OCI-LY7 (cell line): ENCODE data around the gene LYPLA2. TPM values are rescaled to one million over a fixed set of nuclear protein-coding genes. Genes with fewer than 3 reads are reported as not detected.

ENCODE experiments used
- BruUV-seq: library from RNA; stranded (reverse); fragments of 400-500 nt; replicated peaks from 2 replicates; lab custom pipeline; 2021; lab: Mats Ljungman, UMichigan
- CTCF ChIA-PET: fragments of 300-600 bp; sonication (Branson Sonifier 250); formaldehyde crosslinking; loops from one replicate; lab custom pipeline; 2022; ENCODE audit warnings: antibody characterized with exemption; ENCODE audit not compliant: unreplicated experiment; lab: Charles Lee
- POLR2A ChIA-PET: fragments of 300-600 bp; sonication (Branson Sonifier 250); formaldehyde crosslinking; loops from one replicate; lab custom pipeline; 2022; ENCODE audit warnings: antibody characterized with exemption; lab: Charles Lee
- DNase-seq: peaks from one replicate; pipeline ENCODE4 v3.0.0-alpha.2; 2015; ENCODE audit warnings: low spot score
- H2AFZ ChIP-seq: fragments of 200-600 bp; sonication (generic), shearing (Covaris generic); 2 replicates; pipeline ENCODE4 v1.6.1; 2014; ENCODE audit warnings: mild to moderate bottlenecking, antibody characterized with exemption, low read length, moderate library complexity
- H3K27ac ChIP-seq: fragments of 200-600 bp; sonication (generic); 2 replicates; pipeline ENCODE4 v1.5.1; 2014; ENCODE audit warnings: mixed run types, low read depth, mild to moderate bottlenecking, moderate library complexity, low read length, inconsistent platforms; ENCODE audit not compliant: poor library complexity, severe bottlenecking
- H3K36me3 ChIP-seq: fragments of 200-600 bp; sonication (generic); 2 replicates; pipeline ENCODE4 v1.6.1; 2014; ENCODE audit warnings: mild to moderate bottlenecking, antibody characterized with exemption, low read length, moderate library complexity, mixed read lengths; ENCODE audit not compliant: insufficient read depth
- H3K4me1 ChIP-seq: fragments of 200-600 bp; sonication (generic); 2 replicates; pipeline ENCODE4 v1.5.1; 2014; ENCODE audit warnings: mild to moderate bottlenecking, low read length; ENCODE audit not compliant: insufficient read depth, poor library complexity, severe bottlenecking
- H3K4me2 ChIP-seq: fragments of 200-600 bp; sonication (generic); 2 replicates; pipeline ENCODE4 v1.6.1; 2014; ENCODE audit warnings: mild to moderate bottlenecking, low read length
- H3K4me3 ChIP-seq: fragments of 200-600 bp; sonication (generic); 2 replicates; pipeline ENCODE4 v1.5.1; 2014; ENCODE audit warnings: mild to moderate bottlenecking, low read depth, low read length; ENCODE audit not compliant: poor library complexity, severe bottlenecking
- H3K79me2 ChIP-seq: fragments of 200-600 bp; sonication (generic); 2 replicates; pipeline ENCODE4 v1.6.1; 2016; ENCODE audit warnings: low read depth, mild to moderate bottlenecking, low read length, moderate library complexity, mixed read lengths; ENCODE audit not compliant: insufficient read depth
- H3K9me2 ChIP-seq: fragments of 200-600 bp; sonication (generic); 2 replicates; pipeline ENCODE4 v1.6.1; 2016; ENCODE audit warnings: mild to moderate bottlenecking, low read length, mixed read lengths; ENCODE audit not compliant: insufficient read depth
- H3K9me3 ChIP-seq: fragments of 200-600 bp; sonication (generic); 2 replicates; pipeline ENCODE4 v1.6.1; 2014; ENCODE audit warnings: mild to moderate bottlenecking, mixed run types, low read length, mixed read lengths
- H4K20me1 ChIP-seq: fragments of 200-600 bp; sonication (generic); 2 replicates; pipeline ENCODE4 v1.6.1; 2014; ENCODE audit warnings: mild to moderate bottlenecking, antibody characterized with exemption, low read length, moderate library complexity, mixed read lengths; ENCODE audit not compliant: insufficient read depth
- EZH2phosphoT487 ChIP-seq: fragments of 200-600 bp; sonication (generic); IDR thresholded peaks from 2 replicates; pipeline ENCODE4 v1.6.1; 2018; ENCODE audit warnings: low read depth, borderline replicate concordance, mild to moderate bottlenecking, mixed run types, antibody characterized with exemption, low read length, moderate library complexity, mixed read lengths
- intact Hi-C: fragments of 100-400 bp; cut with micrococcal nuclease; formaldehyde crosslinking; loops from one replicate; pipeline ENCODE4 v1.10.0; 2022; ENCODE audit not compliant: unreplicated experiment
- total RNA-seq, 2 experiments: library from RNA; depleted of rRNA in 1 of 2; stranded (reverse); fragments of >200 nt in 1 of 2; shearing (Covaris generic) in 1 of 2; gene quantifications; 2 replicates each; pipeline ENCODE4 v1.2.3, GENCODE V29; 2014 to 2022
- TF ChIP-seq, protein P1 (sequence below): fragments of 200-600 bp; sonication (generic); conservative IDR thresholded peaks from 2 replicates; pipeline ENCODE4 v1.5.1; 2014; ENCODE audit warnings: mild to moderate bottlenecking, antibody characterized with exemption, low read length, moderate library complexity, mixed read lengths

LYPLA2 gene
- total RNA-seq, 2 experiments from 2014 or later, result 68.3 to 91.2 TPM

DNA sequence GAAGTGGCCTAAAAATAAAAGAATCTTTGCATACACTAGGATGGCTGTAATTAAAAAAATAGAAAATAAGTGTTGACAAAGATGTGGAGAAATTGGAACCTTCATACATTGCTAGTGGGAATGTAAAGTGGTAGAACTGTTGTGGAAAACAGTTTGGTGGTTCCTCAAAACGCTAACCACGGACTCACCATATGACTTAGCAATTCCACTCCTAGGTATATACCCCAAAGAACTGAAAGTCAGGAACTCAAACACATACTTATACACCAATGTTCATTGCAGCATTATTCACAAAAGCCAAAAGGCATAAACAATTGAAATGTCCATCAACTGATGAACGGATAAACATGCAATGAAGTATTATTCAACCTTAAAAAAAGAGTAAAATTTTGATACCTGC, 45.1 kb downstream of the LYPLA2 start:
- no peaks in the 10 kb centered on the region for H4K20me1 ChIP-seq
- intact Hi-C loops, result no loop called here
- H3K4me2 ChIP-seq, result no peak overlapping the region
- CTCF ChIA-PET, result no interaction called here
- H3K9me3 ChIP-seq, result no peaks in the 10 kb centered on the region
- no peak overlapping the region for H2AFZ ChIP-seq
- H3K4me3 ChIP-seq, result no peak overlapping the region
- no peaks in the 10 kb centered on the region for H3K36me3 ChIP-seq
- DNase-seq, result no peak
- H3K9me2 ChIP-seq, result no peaks in the 10 kb centered on the region
- no TSS peak for BruUV-seq
- TF ChIP-seq, protein P1, sequence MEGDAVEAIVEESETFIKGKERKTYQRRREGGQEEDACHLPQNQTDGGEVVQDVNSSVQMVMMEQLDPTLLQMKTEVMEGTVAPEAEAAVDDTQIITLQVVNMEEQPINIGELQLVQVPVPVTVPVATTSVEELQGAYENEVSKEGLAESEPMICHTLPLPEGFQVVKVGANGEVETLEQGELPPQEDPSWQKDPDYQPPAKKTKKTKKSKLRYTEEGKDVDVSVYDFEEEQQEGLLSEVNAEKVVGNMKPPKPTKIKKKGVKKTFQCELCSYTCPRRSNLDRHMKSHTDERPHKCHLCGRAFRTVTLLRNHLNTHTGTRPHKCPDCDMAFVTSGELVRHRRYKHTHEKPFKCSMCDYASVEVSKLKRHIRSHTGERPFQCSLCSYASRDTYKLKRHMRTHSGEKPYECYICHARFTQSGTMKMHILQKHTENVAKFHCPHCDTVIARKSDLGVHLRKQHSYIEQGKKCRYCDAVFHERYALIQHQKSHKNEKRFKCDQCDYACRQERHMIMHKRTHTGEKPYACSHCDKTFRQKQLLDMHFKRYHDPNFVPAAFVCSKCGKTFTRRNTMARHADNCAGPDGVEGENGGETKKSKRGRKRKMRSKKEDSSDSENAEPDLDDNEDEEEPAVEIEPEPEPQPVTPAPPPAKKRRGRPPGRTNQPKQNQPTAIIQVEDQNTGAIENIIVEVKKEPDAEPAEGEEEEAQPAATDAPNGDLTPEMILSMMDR, result no peak
- TF ChIP-seq EZH2phosphoT487, result no peak
- no peaks in the 10 kb centered on the region for H3K79me2 ChIP-seq
- H3K4me1 ChIP-seq, result peaks cover 20% of the 10 kb centered on the region
- no peak overlapping the region for H3K27ac ChIP-seq
- POLR2A ChIA-PET, result no interaction called here

DNA sequence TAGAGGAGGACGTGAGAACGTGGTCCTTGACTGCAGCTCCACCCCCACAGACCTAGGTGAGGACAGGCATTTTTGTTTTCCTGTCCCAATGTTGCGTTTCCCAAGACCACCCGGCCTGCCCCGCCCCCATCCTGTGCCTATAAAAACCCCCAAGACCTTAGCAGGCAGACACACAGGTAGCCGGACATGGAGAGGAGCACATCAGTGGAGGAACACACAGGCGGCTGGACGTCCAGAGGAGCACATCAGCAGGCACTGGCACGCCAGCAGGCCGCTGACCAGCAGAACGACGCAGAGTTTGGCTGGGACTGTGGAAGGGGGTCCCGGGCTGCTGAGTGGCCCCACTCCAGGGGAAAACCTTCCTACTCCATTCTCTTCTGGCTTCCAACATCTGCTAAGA, 47.0 kb downstream of the LYPLA2 start:
- intact Hi-C loops, result no loop called here
- no peaks in the 10 kb centered on the region for H4K20me1 ChIP-seq
- H3K79me2 ChIP-seq, result no peaks in the 10 kb centered on the region
- no peaks in the 10 kb centered on the region for H3K36me3 ChIP-seq
- H3K9me3 ChIP-seq, result no peaks in the 10 kb centered on the region
- H2AFZ ChIP-seq, result peak overlapping the region; percentile 76
- TF ChIP-seq, protein P1, result no peak
- no peak for TF ChIP-seq EZH2phosphoT487
- no peaks in the 10 kb centered on the region for H3K9me2 ChIP-seq
- H3K4me1 ChIP-seq, result peaks cover 20% of the 10 kb centered on the region
- H3K27ac ChIP-seq, result no peak overlapping the region
- POLR2A ChIA-PET, result interaction anchor here (1.9 kb wide), 1 partner anchor 10 kb away, joined by 11 read pairs; no protein-coding TSS in a partner anchor
- H3K4me2 ChIP-seq, result peak overlapping the region; percentile 67
- DNase-seq, result peak; percentile 21
- CTCF ChIA-PET, result no interaction called here
- BruUV-seq, result no TSS peak
- H3K4me3 ChIP-seq, result peak overlapping the region; percentile 60

DNA sequence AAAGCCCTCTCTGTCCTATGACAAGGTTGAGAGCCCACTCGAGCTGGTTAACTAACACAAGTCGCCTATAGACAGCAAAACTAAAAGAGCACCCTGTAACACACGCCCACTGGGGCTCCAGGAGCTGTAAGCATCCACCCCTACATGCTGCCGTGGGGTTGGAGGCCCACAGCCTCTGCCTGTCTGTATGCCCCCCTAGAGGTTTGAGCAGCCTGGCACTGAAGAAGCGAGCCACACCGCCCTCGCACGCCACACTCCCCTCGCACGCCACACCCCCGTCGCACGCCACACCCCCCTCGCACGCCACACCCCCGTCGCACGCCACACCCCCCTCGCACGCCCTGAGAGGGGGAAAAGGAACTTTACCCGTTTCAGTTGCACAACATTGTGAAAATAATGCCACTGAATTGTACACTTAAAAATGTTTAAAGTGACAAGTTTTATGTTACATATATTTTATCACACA, 47.5 kb downstream of the LYPLA2 start:
- no peaks in the 10 kb centered on the region for H3K79me2 ChIP-seq
- no peaks in the 10 kb centered on the region for H3K36me3 ChIP-seq
- intact Hi-C loops, result no loop called here
- CTCF ChIA-PET, result no interaction called here
- H2AFZ ChIP-seq, result peak overlapping the region; percentile 76
- H3K4me1 ChIP-seq, result peaks cover 20% of the 10 kb centered on the region
- no peaks in the 10 kb centered on the region for H3K9me3 ChIP-seq
- TF ChIP-seq EZH2phosphoT487, result no peak
- TF ChIP-seq, protein P1, result no peak
- BruUV-seq, result no TSS peak
- no peaks in the 10 kb centered on the region for H4K20me1 ChIP-seq
- peak overlapping the region; percentile 67 for H3K4me2 ChIP-seq
- POLR2A ChIA-PET, result interaction anchor here (0.6 to 1.9 kb wide), 9 partner anchors 10 to 171 kb away, joined by 3 to 11 read pairs (median 4); partner anchors contain the start of gene PITHD1
- H3K9me2 ChIP-seq, result no peaks in the 10 kb centered on the region
- peak; percentile 78 for DNase-seq
- H3K4me3 ChIP-seq, result peak overlapping the region; percentile 60
- no peak overlapping the region for H3K27ac ChIP-seq
